Lung microvascular endothelial cell (primary cell): ENCODE results near the gene CYB561D2. TPM values are rescaled to one million over a fixed set of nuclear protein-coding genes. Genes with fewer than 3 reads are reported as not detected.

ENCODE experiments used
- DNase-seq, 2 donors: peaks; one replicate each; pipeline versions ENCODE4 v3.0.0 to v3.0.0-alpha.2; 2010; ENCODE audit warnings: low read depth in 2 of 2
- total RNA-seq: library from RNA; depleted of rRNA; stranded (reverse); fragments of >200 nt; gene quantifications from 2 replicates; pipeline ENCODE4 v1.2.1, GENCODE V29; 2014

Gene CYB561D2
- total RNA-seq, 1 donor from 2014 or later = 21.6 TPM

- peak; percentile 26 to 70 for DNase-seq
These were observed 40.0 kb downstream of the CYB561D2 start for GRCh38 chr3:50390508-50391224.

GRCh38 chr3:50392101-50392715 is 41.5 kb downstream of the CYB561D2 start:
- DNase-seq = no peak

GRCh38 chr3:50393061-50393460 is 42.4 kb downstream of the CYB561D2 start:
- no peak for DNase-seq

GRCh38 chr3:50395070-50395860 is 44.6 kb downstream of the CYB561D2 start:
- no peak for DNase-seq

- no peak for DNase-seq
These were observed 45.8 kb downstream of the CYB561D2 start for GRCh38 chr3:50396502-50396901.

- DNase-seq = no peak
These were observed 51.4 kb downstream of the CYB561D2 start for GRCh38 chr3:50401978-50402595.

Other genes with a start within 250 kb of the CYB561D2 start
- gene SEMA3F, start 195.5 kb upstream of the CYB561D2 start, total RNA-seq = 8.3 and 16.1 TPM in 2 replicates
- gene GNAT1, start 159.3 kb upstream of the CYB561D2 start, total RNA-seq = not detected in 2 replicates
- gene SLC38A3, start 145.6 kb upstream of the CYB561D2 start, total RNA-seq = under 0.01 TPM in 1 of 2 replicates, not detected in the other
- gene GNAI2, start 114.7 kb upstream of the CYB561D2 start, total RNA-seq = 415 and 488 TPM in 2 replicates
- 0.44 and 0.60 TPM in 2 replicates for gene SEMA3B, start 81.7 kb upstream of the CYB561D2 start, total RNA-seq
- not detected in 2 replicates for gene LSMEM2, start 71.8 kb upstream of the CYB561D2 start, total RNA-seq
- gene IFRD2, start 58.4 kb upstream of the CYB561D2 start, total RNA-seq = 78.7 and 104 TPM in 2 replicates
- 12.9 and 26.2 TPM in 2 replicates for gene HYAL3, start 51.5 kb upstream of the CYB561D2 start, total RNA-seq
- gene NAA80, start 51.5 kb upstream of the CYB561D2 start, total RNA-seq = 3.1 and 3.6 TPM in 2 replicates
- gene HYAL1, start 47.3 kb upstream of the CYB561D2 start, total RNA-seq = 3.1 and 5.8 TPM in 2 replicates
- 404 and 600 TPM in 2 replicates for gene HYAL2, start 28.1 kb upstream of the CYB561D2 start, total RNA-seq
- gene TUSC2, start 22.6 kb upstream of the CYB561D2 start, total RNA-seq = 21.4 and 22.8 TPM in 2 replicates
- 12.0 and 20.6 TPM in 2 replicates for gene RASSF1, start 10.0 kb upstream of the CYB561D2 start, total RNA-seq
- 0.20 and 0.22 TPM in 2 replicates for gene ZMYND10, start 5.1 kb upstream of the CYB561D2 start, total RNA-seq
- 12.0 and 17.3 TPM in 2 replicates for gene NPRL2, start 87 bp upstream of the CYB561D2 start, total RNA-seq
- gene TMEM115, start 8.7 kb downstream of the CYB561D2 start, total RNA-seq = 27.7 and 44.4 TPM in 2 replicates
- under 0.01 TPM in 1 of 2 replicates, not detected in the other for gene CACNA2D2, start 152.8 kb downstream of the CYB561D2 start, total RNA-seq
- gene C3orf18, start 216.9 kb downstream of the CYB561D2 start, total RNA-seq = 0.87 and 1.4 TPM in 2 replicates
- 2.6 and 2.8 TPM in 2 replicates for gene HEMK1, start 218.7 kb downstream of the CYB561D2 start, total RNA-seq